HG02943 (cell line): ENCODE results near the gene BMP5.
"Not testable (repeated sequence)": the region's sequence is repeated elsewhere in the genome, so short reads cannot be mapped to it uniquely, and the experiment has no call there.

Experiments used
- ATAC-seq: cut with Tn5 transposase; IDR thresholded peaks from one replicate; pipeline ENCODE4 v1.9.1; 2021; ENCODE audit warnings: mild to moderate bottlenecking, low read depth, moderate library complexity; ENCODE audit not compliant: unreplicated experiment

The BMP5 gene

GRCh38 chr6:55875400-55875799 is at the start of gene BMP5:
BMP5 (minus strand) TSS chr6:55875590; CDS start chr6:55874865, 725 bp downstream.
- no peak for ATAC-seq

GRCh38 chr6:55922406-55922805 is 47.0 kb upstream of the BMP5 start:
- no peak for ATAC-seq

- ATAC-seq: no peak
Measured at GRCh38 chr6:55919716-55920308, 44.4 kb upstream of the BMP5 start.

GRCh38 chr6:55918639-55919038 is 43.2 kb upstream of the BMP5 start:
- no peak for ATAC-seq

GRCh38 chr6:55917751-55918415 is 42.5 kb upstream of the BMP5 start:
- no peak for ATAC-seq

GRCh38 chr6:55916188-55916587 is 40.8 kb upstream of the BMP5 start:
- no peak for ATAC-seq

- ATAC-seq: no peak
Measured at GRCh38 chr6:55913228-55914195, 38.1 kb upstream of the BMP5 start.

GRCh38 chr6:55910466-55910865 is 35.1 kb upstream of the BMP5 start:
- not testable (repeated sequence) for ATAC-seq

GRCh38 chr6:55909911-55910310 is 34.5 kb upstream of the BMP5 start:
- ATAC-seq: not testable (repeated sequence)

- no peak for ATAC-seq
Measured at GRCh38 chr6:55902796-55903195, 27.4 kb upstream of the BMP5 start.

- ATAC-seq: no peak
Measured at GRCh38 chr6:55901765-55902270, 26.4 kb upstream of the BMP5 start.

- no peak for ATAC-seq
Measured at GRCh38 chr6:55898342-55898741, 23.0 kb upstream of the BMP5 start.

GRCh38 chr6:55897346-55897745 is 22.0 kb upstream of the BMP5 start:
- no peak for ATAC-seq

GRCh38 chr6:55895972-55896730 is 20.8 kb upstream of the BMP5 start:
- no peak for ATAC-seq

GRCh38 chr6:55892749-55893357 is 17.5 kb upstream of the BMP5 start:
- no peak for ATAC-seq

GRCh38 chr6:55888917-55889316 is 13.5 kb upstream of the BMP5 start:
- no peak for ATAC-seq

GRCh38 chr6:55886185-55886836 is 10.9 kb upstream of the BMP5 start:
- no peak for ATAC-seq

GRCh38 chr6:55882718-55883569 is 7.6 kb upstream of the BMP5 start:
- no peak for ATAC-seq
